Measurements from ENCODE around the gene ENG.
"Not testable (repeated sequence)": the region's sequence is repeated elsewhere in the genome, so short reads cannot be mapped to it uniquely, and the experiment has no call there.

Gene ENG

DNA sequence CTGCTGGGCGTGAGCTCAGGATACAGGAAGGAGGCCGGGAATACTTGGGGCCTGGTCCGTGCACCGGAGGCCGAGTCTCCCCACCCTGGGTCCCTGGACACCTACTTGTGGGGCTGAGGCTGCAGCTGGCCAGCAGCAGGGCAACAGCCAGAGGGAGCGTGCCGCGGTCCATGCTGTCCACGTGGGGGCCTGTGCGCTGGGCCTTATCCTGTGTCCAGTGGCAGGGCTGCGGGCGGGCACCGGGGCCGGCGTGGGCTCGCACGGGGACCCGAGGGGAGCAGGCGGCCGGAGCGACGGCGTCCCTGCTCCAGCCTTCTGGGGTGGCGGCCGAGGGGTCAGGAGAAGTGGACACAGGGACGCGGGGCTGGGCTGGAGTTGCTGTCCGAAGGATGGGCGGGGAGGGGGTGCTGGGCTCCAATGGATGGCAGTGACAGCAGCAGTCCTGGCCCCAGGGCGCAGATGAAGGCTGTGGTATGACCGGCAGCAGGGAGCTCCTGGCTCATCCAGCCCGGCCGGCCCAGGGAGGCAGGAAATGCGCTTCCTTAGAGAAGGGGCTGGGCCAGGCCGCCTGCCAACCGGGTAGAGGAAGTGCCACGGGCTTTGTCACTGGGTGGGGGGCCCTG, at the start of gene ENG:
Gene ENG (minus strand): TSS at position 475 of the 623 bp plus-strand sequence. CDS start 303 bp downstream, at position 172.
- no peak for DNase-seq

DNA sequence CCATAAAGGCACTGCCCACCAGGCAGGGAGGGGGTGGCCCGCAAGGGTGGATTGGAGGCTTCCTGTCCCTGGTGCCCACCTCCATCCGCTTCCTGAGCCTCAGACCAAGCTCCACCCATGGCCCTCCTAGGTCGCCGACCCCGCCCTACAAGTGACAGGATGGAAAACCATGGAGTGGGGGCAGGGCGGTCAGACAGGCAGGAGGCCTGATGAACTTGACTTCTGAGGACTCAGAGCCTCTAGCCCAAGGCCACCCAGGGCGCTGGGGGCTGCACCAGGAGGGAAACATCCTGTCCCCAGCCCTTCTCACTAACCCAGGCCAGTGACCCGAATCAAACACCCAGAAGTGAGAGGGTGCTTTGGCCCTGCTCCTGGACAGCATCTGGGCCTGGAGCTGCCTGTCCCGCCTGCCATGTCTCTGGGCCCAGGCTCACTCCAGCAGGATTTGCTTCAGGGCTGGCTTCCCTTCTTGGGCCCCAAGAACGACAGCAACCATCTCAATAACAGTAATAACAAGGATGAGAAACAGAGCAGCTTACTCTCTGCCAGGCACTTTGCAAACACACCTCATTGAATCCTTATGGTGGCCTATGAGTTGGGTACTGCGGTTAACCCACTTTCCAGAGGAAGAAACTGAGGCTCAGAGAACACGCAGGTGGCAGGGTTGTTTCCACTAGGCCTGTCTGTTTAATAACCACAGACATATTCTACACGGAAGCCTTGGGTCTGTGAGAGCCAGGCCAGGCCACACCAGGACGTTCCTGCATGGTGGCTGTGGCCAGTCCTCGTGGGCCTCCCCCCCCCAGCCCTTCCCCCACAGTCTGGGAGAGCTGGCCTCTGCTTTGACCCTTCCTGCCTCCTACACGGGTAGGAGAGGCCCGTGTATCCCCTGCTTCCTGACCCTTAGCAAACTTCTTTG, 49.4 kb upstream of the ENG start:
- no peak for DNase-seq

DNA sequence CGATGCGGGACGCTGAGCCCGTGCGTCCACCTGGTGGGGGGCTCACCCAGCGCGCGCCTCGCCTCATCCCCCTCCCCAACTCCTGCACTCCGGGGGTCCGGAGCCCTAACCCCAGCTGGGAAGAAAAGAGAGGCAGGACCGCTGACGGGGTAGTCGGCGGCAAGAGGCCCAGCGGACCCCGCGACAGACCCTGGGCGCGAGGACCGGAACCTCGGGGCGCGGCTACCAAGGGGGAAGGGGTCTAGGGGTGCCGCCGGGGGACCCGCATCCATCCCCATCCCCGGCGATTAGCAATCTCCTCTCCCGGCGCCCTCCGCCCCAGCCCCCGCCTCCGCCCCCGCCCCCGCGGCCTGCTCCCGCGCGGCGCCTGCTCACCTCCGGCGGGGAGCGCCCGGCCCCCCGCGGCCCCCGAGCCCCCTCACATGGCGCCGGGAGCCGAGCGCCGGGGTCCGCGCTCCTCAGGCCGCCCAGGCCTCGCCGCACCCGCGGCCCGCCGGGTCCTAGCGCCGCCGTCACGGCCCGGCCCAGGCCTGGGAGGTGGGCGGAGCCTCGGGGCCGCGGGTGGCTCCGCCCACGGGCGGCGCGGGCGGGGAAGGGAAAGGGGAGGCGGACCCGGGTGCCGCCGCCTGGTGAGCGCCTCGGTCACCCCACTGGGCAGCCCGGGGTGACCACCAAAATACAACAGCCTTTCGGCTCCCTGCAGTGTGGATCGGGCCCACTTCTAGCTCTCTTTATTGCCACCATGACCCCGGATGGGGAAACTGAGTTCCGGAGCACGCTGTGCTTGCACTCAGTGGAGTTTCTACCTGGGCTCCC, 44.9 kb upstream of the ENG start, which contains the start of gene ST6GALNAC6:
Gene ST6GALNAC6 (minus strand): TSS at position 476 of the 816 bp plus-strand sequence. CDS start 1,622 bp downstream, outside the sequence.
- peak; percentile 34 for DNase-seq

DNA sequence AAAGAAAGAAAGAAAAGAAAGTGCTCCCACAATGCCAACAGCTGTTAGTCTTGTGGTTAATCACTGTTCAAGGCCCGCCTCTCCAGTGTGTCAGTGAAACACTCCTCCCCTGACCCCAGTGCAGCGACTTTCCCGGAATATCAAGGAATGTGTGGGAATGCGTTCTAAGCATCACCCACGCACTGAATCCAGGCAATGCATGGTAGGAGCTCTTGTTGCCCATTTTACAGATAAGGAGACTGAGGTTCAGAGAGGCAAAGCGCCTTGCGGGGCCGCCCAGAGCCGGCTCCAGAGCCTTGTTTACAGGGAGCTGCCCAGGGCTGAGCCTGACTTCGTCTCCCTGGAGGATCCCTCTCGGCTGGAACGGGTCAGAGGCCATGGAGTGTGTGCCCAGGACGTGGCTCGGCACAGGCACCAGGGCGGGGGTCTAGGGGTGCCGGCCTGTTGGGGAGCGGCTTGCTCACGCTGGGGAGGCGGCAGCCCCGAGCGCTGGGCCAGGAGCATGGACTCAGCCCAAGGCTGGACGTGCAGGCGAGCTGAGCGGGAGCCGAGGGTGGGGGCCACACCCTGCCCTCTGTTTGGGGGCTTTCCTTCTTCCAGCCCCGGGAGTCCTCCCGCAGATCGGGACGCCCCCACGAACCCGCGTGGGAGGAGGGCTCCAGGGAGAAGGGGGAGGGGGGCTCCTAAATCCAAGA, 44.1 kb upstream of the ENG start:
- no peak for DNase-seq

DNA sequence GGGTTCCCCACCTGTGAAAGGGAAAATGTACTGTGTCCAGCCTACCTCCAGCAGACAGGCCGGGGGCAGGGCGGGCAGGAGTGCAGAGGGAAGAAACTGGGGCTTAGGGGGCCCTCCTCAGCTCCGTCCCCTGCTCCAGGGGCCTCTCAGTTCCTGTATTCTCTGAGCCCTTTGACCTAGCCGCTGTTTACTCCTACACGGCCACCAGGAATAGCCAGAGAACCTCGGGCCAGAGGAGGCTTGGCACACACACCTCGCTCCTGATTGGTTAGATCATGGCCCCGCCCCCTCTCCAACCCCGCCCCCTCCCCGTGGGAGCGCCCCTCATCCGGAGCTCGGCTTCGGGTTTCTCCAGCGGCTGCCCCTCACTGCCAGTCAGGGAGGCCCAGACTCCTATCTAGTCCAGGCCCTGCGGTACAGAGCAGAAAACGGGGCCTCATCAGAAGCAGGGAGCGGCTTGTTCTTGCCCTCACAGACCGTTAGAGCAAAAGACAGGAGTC, 42.8 kb upstream of the ENG start:
- DNase-seq = peak; percentile 64

DNA sequence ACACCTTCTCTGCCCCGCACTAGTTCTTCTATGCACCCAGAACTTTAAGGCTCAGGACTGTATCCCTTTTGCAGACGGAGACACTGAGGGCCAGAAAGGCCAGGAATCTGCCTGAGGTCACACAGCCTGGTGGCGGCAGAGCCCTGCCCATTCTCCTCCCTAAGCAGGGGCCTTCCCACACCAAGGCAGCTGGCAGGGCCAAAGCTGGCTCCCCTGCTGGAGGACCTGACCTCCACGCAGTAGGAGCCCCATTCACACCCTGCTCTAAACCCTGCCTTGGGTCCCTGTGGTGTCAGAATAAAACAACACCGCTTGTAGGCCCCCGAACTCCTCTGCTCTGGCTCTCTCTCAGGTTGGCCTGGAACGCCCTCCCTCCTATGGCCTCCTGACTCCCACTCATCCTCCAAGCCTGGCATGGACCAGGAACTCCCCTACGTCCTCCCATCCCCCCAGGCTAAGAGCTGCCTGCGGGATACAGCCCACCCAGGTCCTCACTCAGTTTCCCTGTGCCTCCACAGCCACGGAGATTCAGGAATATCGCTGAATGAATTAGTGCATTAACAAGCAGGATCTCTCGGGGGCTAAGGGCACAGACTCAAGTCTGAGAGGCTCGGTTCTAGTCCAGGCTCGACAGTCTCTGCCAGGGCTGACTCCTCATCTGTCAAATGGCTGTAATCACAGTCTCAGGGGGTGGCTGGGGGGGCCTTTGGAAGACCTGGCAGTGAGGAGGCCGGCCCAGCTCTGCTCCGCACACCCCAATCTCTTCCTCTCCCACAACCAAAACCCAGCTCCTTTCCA, 42.1 kb upstream of the ENG start:
- DNase-seq = no peak

DNA sequence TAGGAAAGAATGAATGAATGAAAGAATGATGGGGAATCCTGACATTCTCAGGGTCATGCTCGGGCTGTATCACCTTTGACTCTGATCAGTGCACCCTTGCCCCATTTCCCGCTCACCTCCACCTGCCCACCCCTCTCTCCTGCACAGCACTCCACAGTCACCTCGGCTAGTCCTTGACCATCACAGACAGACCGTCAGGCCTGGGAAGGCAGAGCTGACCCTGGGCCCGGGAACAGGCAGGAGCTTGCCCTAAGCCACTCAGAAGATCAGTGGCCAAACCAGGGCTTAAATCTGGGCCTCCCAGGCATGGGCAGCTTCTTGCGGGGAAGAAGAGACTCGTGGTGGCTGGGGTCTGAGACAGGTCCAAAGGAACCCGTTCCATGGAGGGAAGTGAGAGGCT, 41.4 kb upstream of the ENG start:
- DNase-seq = no peak

DNA sequence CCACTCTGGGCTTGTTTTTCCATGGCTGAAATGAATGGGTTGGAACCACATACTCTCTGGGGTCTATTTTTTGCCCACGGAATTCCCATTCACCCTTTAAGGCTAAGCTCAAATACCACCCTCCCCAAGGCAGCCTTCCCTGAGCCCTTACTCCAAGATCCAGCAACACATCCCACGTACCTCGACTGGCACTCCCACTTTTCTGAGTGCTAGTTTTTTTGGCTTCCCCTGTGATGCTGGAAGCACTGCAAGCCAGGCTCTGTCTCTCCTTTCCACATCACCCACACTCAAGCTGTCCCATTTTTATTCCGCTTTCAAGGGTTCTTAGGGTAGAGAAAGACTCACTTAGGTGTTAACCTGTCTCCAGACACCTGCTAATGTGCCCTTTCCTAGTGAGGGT, 38.9 kb upstream of the ENG start:
- no peak for DNase-seq

DNA sequence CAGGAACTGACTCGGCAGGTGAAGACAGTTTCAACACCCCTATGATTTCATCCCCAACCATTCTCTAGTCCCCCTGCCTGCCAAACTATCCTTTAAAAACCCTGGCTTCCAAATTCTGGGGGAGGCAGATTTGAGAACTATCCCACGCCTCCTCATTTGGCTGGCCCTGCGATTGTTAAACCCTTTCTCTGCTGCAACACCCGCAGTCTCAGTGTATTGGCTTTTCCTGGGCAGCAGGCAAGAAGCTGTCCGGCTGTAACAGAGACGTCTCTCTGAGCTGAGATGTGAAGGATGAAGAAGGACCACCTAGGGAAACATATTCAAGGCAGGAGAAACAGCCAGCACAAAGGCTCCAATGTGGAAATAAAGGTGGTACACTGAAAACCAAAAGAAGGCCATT, 38.4 kb upstream of the ENG start:
- no peak for DNase-seq

DNA sequence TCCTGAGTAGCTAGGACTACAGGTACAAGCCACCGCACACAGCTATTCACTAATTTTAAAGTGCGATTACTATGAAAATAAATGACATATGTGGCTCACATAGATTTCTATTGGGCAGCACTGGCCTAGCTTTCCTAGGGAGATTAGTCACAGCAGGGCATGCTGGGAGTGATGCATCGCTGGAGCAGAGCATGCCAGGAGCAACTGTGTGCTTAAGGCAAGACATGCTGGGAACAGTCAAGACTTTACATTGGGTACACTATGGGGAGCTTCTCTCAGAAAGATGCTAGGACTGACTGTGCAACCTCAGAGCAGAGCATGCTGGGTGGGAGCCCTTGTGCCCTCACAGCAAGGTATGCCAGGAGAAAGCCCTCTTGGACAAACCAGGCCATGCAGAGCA, 35.6 kb upstream of the ENG start:
- DNase-seq = no peak

DNA sequence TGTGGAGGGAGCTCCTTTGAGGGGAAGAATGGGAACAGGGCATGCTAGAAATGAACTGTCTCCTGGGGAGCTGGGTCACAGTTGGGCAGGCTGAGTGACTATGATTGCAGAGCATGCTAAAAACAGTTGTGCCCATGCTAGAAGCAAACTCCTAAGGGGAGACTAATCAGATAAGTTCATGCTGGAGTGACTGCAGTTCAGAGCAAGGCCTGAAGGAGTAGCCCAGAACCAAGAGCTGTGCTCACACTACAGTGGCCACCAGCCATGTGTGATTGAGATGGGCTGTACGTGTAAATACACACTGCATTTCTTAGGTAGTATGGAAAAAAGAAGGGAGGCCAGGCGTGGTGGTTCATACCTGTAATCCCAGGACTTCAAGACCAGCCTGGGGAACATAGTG, 33.3 kb upstream of the ENG start:
- no peak for DNase-seq

DNA sequence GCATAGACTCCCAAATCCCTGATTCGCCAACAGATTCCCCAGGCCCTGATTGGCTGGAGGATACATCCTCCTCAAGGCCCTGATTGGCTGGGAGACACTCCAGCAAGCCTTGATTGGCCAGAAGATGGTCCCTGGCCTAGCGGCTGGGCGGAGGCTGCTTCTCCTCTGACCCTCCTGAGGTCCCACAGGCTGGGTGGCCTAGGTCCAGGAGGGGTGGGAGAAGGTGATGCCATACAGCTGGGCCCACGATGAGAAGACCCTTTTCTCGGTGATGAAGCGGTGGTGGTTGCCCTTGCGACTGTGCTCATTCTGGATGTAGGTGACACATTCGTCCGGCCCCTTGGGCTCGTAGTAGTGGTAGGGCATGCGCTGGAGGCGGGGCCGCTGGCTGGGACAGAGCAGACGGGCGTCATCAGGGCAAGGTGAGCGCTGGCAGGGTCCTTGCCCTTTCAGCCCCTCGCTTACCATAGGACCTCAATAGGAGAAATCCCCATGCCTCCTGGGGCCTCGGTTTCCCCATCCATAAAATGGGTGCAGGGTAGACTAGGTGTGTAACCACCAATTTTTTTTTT, 32.0 kb upstream of the ENG start:
- DNase-seq = no peak

DNA sequence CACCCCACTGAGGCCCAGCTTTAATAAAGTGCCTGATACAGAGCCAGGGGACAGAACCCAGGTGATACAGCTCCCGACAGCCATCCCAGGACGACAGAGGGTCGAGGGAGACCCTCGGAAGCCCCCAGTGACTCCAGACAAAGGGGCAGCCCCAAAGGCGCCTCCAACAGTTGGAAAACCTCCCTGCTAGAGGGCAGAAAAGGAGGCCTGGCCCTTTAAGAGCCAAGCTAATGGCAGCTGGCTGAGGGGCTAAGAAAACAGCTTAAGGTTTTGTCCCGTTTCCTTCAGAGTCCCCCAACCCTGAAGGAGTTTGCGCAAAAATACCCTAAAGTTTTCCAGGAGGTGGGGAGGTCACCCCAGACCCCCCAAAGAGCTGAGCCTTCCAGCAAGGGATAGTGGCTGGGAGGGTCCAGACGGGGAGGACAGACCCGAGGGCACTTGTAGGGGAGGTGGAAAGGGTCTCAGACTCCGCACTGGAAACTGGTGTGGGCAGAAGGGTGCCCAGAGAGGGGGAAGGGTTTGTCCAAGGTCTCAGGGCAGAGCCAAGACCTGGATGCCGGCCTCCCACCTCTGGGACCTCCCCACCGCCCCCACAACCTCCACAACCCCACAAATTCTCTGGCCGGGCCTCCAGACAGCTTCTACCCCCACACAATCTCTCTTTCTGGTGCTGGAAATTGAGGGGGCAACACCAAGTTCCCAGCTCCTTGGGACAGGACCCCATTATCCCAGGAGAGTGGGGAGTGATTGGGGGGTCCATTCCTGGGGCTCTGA, 31.2 kb upstream of the ENG start:
- no peak for DNase-seq

DNA sequence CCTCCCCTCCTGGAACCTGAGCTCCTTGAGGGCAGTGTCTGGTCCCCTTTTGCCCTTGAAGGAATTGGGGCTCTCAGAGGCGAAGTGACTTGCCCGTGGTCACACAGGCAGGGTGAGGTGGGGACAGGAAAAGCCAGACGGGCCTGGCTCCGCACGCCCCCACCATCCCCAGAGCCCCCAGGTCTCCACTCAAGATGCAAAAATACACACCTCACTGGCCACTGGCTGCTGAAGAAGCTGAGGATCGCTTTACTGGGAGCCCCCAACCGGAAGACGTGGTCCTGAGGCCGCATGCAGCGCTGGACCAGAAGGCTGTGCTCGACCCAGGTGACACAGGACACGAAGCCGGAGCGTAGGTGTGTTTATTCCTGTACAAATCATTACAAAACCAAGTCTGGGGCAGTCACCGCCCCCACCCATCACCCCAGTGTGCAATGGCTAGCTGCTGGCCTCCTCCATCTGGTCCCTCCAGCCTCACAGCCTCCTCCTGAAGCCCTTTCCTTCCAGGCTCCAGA, 30.6 kb upstream of the ENG start:
- no peak for DNase-seq

DNA sequence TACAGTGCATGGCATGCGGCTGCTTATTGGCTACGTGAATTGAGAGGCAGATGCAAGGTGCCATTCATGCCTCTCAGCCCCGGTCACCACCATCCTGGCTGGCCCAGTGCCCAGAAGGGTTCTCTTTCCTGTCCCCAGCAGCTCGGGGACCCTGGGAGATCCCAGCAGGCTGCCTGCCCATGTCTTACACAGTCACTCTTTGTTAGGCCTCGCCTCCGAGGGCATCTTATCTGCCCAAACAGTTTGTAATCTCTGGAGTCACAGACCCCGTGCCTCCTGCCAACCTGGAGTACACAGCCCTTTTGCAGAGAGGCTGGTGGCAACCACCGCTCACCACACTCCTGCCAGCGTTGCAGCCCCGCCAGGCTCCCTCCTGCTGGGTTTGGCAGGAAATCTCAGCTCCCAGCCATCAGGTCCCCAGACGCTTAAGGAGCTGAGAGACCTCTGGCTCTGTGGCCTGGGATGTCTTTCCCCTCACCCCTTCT, 30.0 kb upstream of the ENG start:
- DNase-seq = no peak

DNA sequence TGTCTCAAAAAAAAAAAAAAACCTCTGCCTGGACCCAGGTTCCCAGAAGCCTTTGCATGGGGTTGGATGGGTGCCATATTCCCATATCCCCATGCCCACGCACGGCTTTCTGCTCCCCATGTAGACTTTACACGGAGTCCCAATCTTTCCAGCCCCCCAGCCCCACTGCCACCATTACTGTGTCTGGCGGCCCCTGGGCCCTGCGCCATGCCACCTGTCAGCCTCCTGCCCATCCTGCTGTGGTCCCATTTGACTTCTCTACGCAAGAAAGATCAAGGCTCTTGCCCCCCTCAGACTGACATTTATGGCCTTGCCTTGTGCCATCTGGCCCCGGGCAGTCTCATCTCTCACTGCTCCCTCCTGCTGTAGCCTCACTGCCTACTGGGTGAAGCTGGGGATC, 29.5 kb upstream of the ENG start:
- no peak for DNase-seq

DNA sequence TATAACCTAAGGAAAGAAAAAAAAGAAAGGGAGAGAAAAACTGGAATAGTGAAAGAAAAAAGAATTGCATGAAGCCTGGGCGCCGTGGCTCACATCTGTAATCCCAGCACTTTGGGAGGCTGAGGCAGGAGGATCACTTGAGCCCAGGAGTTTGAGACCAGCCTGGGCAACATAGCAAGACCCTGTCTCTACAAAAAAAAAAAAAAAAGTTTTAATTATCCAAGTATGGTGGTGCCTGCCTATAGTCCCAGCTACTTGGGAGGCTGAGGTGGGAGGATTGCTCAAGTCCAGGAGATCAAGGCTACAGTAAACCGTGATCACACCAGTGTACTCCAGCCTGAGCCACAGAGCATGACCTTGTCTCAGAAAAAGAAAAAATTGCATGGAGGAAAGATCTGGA, 27.3 kb upstream of the ENG start:
- DNase-seq = not testable (repeated sequence)

DNA sequence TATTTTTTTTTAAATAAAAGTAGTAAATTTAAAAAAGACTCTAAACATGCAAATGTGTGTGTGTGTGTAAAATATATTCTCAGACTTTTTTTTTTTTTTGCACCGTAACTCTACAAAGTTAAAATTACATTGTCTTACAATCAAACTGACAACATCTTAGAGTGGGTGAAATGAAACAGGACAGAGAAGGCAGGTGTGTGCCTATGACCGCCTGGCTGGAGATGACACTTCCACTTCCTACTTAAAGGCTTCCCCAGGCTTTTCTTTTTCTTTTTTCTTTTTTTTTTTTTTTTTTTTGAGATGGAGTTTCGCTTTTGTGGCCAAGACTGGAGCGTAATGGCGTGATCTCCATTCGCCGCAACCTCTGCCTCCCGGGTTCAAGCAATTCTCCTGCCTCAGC, 25.7 kb upstream of the ENG start:
- DNase-seq = no peak

DNA sequence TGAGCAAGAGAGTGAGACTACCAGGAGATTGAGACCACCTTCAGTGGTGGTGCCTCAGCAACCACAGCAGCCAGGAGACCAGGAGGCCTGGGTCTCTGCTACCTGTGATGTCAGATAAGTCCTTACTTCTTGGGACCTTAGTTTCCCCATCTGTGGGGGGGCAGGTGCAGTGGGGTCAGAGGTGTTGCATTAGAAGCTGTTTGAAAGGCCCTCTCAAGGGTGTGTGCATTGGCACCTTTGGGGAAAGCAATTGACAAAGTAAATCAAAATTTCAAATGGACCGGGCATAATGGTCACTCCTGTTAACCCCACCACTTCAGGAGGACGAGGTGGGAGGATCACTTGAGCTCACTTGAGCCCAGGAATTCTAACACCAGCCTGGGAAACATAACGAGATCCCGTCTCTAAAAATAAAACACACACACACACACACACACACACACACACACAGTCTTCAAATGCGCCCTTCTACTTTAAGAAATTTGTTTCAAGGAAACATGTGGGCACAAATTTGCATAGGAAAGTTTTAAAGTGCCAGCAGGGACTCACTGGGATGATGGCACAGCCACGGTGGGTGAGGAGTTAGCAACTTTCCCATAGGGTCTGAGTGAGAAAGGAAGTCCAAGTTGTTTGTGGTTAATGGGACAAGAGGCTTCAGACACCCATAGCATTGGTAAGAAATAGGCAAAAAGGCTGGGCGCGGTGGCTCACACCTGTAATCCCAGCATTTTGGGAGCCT, 24.4 kb upstream of the ENG start:
- no peak for DNase-seq

Measured in NCI-H1048 (cell line).